H1 (cell line): ENCODE measurements around the gene CLINT1. TPM values are rescaled to one million over a fixed set of nuclear protein-coding genes. Genes with fewer than 3 reads are reported as not detected.

Source experiments
- GTF2F1 ChIP-seq: IDR thresholded peaks from 2 replicates; pipeline ENCODE4 v1.6.1; 2012; ENCODE audit warnings: low read depth, low read length, improper control_type of control experiment, borderline replicate concordance
- SUZ12 ChIP-seq: fragments of 200-600 bp; sonication (generic); IDR thresholded peaks from 2 replicates; pipeline ENCODE4 v1.6.1; 2012; ENCODE audit warnings: mild to moderate bottlenecking, inconsistent platforms, low read length, moderate library complexity, mixed read lengths
- polyA plus RNA-seq, 7 experiments: library from polyadenylated mRNA; depleted of rRNA in 3 of 7; stranded (reverse) in 5 of 7; unstranded in 2 of 7; fragments of >200 nt in 5 of 7; fragments of 200-250 nt in 2 of 7; gene quantifications; 1 replicate in 5 of 7; 2 replicates in 1 of 7; 4 replicates in 1 of 7; pipeline versions ENCODE4 v1.2.1 to v1.2.3, GENCODE V29; 2011 to 2013; ENCODE audit warnings: missing spikeins in 2 of 7, mixed read lengths in 2 of 7
- total RNA-seq: library from RNA; stranded (reverse); fragmentation: NEBNext Ultra II Directional; extraction: Animal tissue kit (Norgen Biotek cat#: 25700); gene quantifications from 2 replicates; pipeline ENCODE4 v1.2.1, GENCODE V29; 2021

CLINT1 gene
- total and polyA plus RNA-seq, 2 of the 8 experiments (the other 6 are each of a cell fraction or from before 2014, with no cell fraction given): 85.9 to 140 TPM

DNA sequence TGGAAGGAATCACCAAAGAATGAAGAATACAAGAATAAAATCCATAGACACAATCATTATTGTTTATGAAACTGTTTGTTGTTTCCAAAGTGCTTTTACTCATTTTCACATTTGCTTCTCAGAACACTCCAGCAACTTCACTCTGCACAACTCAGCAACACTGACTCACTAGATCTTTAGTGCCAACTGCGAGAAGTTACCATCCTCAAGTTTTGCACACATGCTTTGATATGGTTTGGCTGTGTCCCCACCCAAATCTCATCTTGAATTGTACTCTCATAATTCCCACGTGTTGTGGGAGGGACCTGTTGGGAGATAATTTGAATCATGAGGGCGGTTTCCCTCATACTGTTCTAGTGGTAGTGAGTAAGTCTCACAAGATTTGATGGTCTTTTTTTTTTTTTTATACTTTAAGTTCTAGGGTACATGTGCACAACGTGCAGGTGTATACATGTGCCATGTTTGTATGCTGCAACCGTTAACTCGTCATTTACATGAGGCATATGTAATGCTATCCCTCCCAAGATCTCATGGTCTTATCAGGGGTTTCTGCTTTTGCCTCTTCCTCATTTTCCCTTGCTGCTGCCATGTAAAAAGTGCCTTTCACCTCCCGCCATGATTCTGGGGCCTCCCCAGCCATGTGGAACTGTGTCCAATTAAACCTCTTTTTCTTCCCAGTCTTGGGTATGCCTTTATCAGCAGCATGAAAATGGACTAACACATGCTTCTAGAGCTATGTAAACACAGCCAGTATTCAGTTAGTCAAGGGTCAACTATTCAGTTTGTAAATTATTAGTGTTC is 36.9 kb downstream of the CLINT1 start (continued):
- TF ChIP-seq GTF2F1: no peak
- no peak for TF ChIP-seq SUZ12
- TF ChIP-seq, all 59 proteins: peak for 0
